CD14-positive monocyte (primary cell): ENCODE results near the gene CROCC. TPM values are rescaled to one million over a fixed set of nuclear protein-coding genes. Genes with fewer than 3 reads are reported as not detected.
"Not testable (repeated sequence)": the region's sequence is repeated elsewhere in the genome, so short reads cannot be mapped to it uniquely, and the experiment has no call there.

Experiments
- DNase-seq, 3 donors: peaks; one replicate each; pipeline ENCODE4 v3.0.0-alpha.2; 2011 to 2022
- H2AFZ ChIP-seq: 2 replicates; pipeline ENCODE4 v1.6.0; 2012; ENCODE audit warnings: mild to moderate bottlenecking, low read depth, low read length, inconsistent platforms; ENCODE audit not compliant: insufficient read depth, poor library complexity, severe bottlenecking
- H3K27ac ChIP-seq, 2 donors: 1 replicate in 1 of 2; 2 replicates in 1 of 2; pipeline ENCODE4 v1.5.1; 2012 to 2013; ENCODE audit warnings: low read length in 2 of 2, control low read depth in 1 of 2, inconsistent platforms in 1 of 2, low read depth in 1 of 2, mild to moderate bottlenecking in 1 of 2
- H3K27me3 ChIP-seq, 2 donors: one replicate each; pipeline versions ENCODE4 v1.6.0 to v1.6.1; 2011 to 2013; ENCODE audit warnings: low read length in 2 of 2; ENCODE audit not compliant: control insufficient read depth in 2 of 2, insufficient read depth in 2 of 2
- H3K36me3 ChIP-seq, 2 donors: replicated peaks in 1 of 2; 1 replicate in 1 of 2; 2 replicates in 1 of 2; pipeline versions ENCODE4 v1.5.1 to v1.6.1; 2012 to 2013; ENCODE audit warnings: low read length in 2 of 2, control low read depth in 1 of 2, inconsistent platforms in 1 of 2, mild to moderate bottlenecking in 1 of 2; ENCODE audit not compliant: insufficient read depth in 2 of 2, control insufficient read depth in 1 of 2
- H3K4me1 ChIP-seq, 2 donors: 1 replicate in 1 of 2; 2 replicates in 1 of 2; pipeline versions ENCODE4 v1.5.1 to v1.6.1; 2012 to 2013; ENCODE audit warnings: low read length in 2 of 2, control low read depth in 1 of 2, inconsistent platforms in 1 of 2, mild to moderate bottlenecking in 1 of 2, moderate library complexity in 1 of 2; ENCODE audit not compliant: insufficient read depth in 2 of 2, control insufficient read depth in 1 of 2
- H3K4me2 ChIP-seq: replicated peaks from 2 replicates; pipeline ENCODE3; 2012; ENCODE audit warnings: low read length, moderate library complexity, mild to moderate bottlenecking; ENCODE audit not compliant: poor library complexity, severe bottlenecking; ENCODE audit errors: extremely low read depth
- H3K4me3 ChIP-seq, 3 experiments: fragments of 200-600 bp in 1 of 3; sonication (generic) in 1 of 3; replicated peaks in 1 of 3; 1 replicate in 2 of 3; 2 replicates in 1 of 3; pipeline ENCODE4 v1.5.1; 2011 to 2013; ENCODE audit warnings: low read length in 3 of 3, mild to moderate bottlenecking in 3 of 3, control low read depth in 2 of 3, low read depth in 2 of 3, inconsistent platforms in 1 of 3, moderate library complexity in 1 of 3
- H3K79me2 ChIP-seq: 2 replicates; pipeline ENCODE4 v1.6.0; 2012; ENCODE audit warnings: mild to moderate bottlenecking, control low read depth, inconsistent platforms, low read length, moderate library complexity; ENCODE audit not compliant: insufficient read depth
- H3K9ac ChIP-seq: 2 replicates; pipeline ENCODE4 v1.6.0; 2017; ENCODE audit warnings: low read length, mild to moderate bottlenecking; ENCODE audit not compliant: insufficient read depth, poor library complexity, severe bottlenecking
- H3K9me3 ChIP-seq, 2 donors: replicated peaks in 1 of 2; 1 replicate in 1 of 2; 2 replicates in 1 of 2; pipeline versions ENCODE4 v1.5.1 to v1.6.1; 2012 to 2013; ENCODE audit warnings: low read length in 2 of 2, control low read depth in 1 of 2; ENCODE audit not compliant: control insufficient read depth in 1 of 2, insufficient read depth in 1 of 2
- H4K20me1 ChIP-seq: 2 replicates; pipeline ENCODE4 v1.6.0; 2012; ENCODE audit warnings: mild to moderate bottlenecking, low read length, control low read depth, moderate library complexity; ENCODE audit not compliant: insufficient read depth
- H3K27ac Mint-ChIP-seq, 7 donors: one replicate each; pipeline ENCODE4 v1.8.0; 2020; ENCODE audit warnings: mild to moderate bottlenecking in 7 of 7, mixed read lengths in 7 of 7, moderate library complexity in 6 of 7, inconsistent platforms in 2 of 7
- H3K27me3 Mint-ChIP-seq, 3 donors: one replicate each; pipeline ENCODE4 v1.8.0; 2021 to 2022; ENCODE audit warnings: low read depth in 3 of 3, mild to moderate bottlenecking in 3 of 3, mixed read lengths in 3 of 3, moderate library complexity in 3 of 3, inconsistent platforms in 1 of 3
- H3K36me3 Mint-ChIP-seq, 2 donors: one replicate each; pipeline ENCODE4 v1.8.0; 2020; ENCODE audit warnings: mixed read lengths in 2 of 2, inconsistent platforms in 1 of 2, mild to moderate bottlenecking in 1 of 2
- H3K4me1 Mint-ChIP-seq: one replicate; pipeline ENCODE4 v1.8.0; 2020; ENCODE audit warnings: mild to moderate bottlenecking, mixed read lengths
- H3K4me3 Mint-ChIP-seq, 2 donors: one replicate each; pipeline ENCODE4 v1.8.0; 2020; ENCODE audit warnings: mild to moderate bottlenecking in 2 of 2, mixed read lengths in 2 of 2, moderate library complexity in 1 of 2
- H3K9me3 Mint-ChIP-seq, 7 donors: one replicate each; pipeline ENCODE4 v1.8.0; 2020 to 2022; ENCODE audit warnings: mixed read lengths in 7 of 7, mild to moderate bottlenecking in 6 of 7, moderate library complexity in 6 of 7, inconsistent platforms in 2 of 7
- CTCF ChIP-seq: fragments of 200-600 bp; IDR thresholded peaks from one replicate; pipeline ENCODE4 v1.8.0; 2022; ENCODE audit warnings: antibody characterized with exemption, mild to moderate bottlenecking
- WGBS: methylation state at CpG from one replicate; pipeline ENCODE4 v1.1.5; 2013; ENCODE audit warnings: missing lambda C conversion rate; ENCODE audit not compliant: insufficient coverage; 5-methylcytosine and 5-hydroxymethylcytosine counted together
- intact Hi-C, 2 donors: fragments of 100-400 bp; cut with micrococcal nuclease; formaldehyde crosslinking; loops; one replicate each; pipeline versions ENCODE4 v1.15.0 to v1.15.1; 2023
- polyA plus RNA-seq, 3 donors: library from polyadenylated mRNA; depleted of rRNA in 1 of 3; unstranded in 2 of 3; stranded (reverse) in 1 of 3; fragments of 300-500 nt in 2 of 3; fragments of >200 nt in 1 of 3; fragmentation: Illumina TruSeq in 2 of 3; gene quantifications; 1 replicate in 2 of 3; 2 replicates in 1 of 3; pipeline ENCODE4 v1.2.3, GENCODE V29; 2012 to 2021

CROCC gene
- polyA plus RNA-seq, 3 donors, result 0.21 to 46.1 (median 0.69) TPM

- Mint-ChIP-seq H3K27ac (no peak overlapping the region), H3K9me3 (peaks cover 0 to 2% (median 0%) of the 10 kb centered on the region in 7 donors), H3K36me3 (no peaks in the 10 kb centered on the region), H3K4me3 (no peak overlapping the region), H3K4me1 (peaks cover 24% of the 10 kb centered on the region), H3K27me3 (peaks cover 15 to 22% (median 19%) of the 10 kb centered on the region in 3 donors)
- no peak overlapping the region for H3K9ac ChIP-seq
- H3K4me2 ChIP-seq, result no peak overlapping the region
- no peaks in the 10 kb centered on the region for H3K27me3 ChIP-seq
- peaks cover 13 to 24% of the 10 kb centered on the region in 2 donors for H3K4me1 ChIP-seq
- H2AFZ ChIP-seq, result no peak overlapping the region
- H3K4me3 ChIP-seq, result no peak overlapping the region
- DNase-seq, result no peak
- no peak overlapping the region for H3K27ac ChIP-seq
- no peaks in the 10 kb centered on the region for H3K36me3 ChIP-seq
- no peak for TF ChIP-seq CTCF
- H4K20me1 ChIP-seq, result no peaks in the 10 kb centered on the region
- intact Hi-C loops, result no loop called here
- H3K9me3 ChIP-seq, result no peaks in the 10 kb centered on the region
- 83% methylated on average over 1 of the region's 3 CpGs for WGBS
- no peaks in the 10 kb centered on the region for H3K79me2 ChIP-seq
These were observed 3.4 kb upstream of the CROCC start for GRCh38 chr1:16918371-16918770.

GRCh38 chr1:16918936-16919665 is 2.6 kb upstream of the CROCC start:
- H3K9ac ChIP-seq, H3K36me3 ChIP-seq, H2AFZ ChIP-seq, H3K9me3 Mint-ChIP-seq, H4K20me1 ChIP-seq, H3K4me2 ChIP-seq, intact Hi-C loops, H3K36me3 Mint-ChIP-seq, H3K27me3 ChIP-seq, H3K4me3 Mint-ChIP-seq, DNase-seq, H3K79me2 ChIP-seq, H3K9me3 ChIP-seq, H3K27ac ChIP-seq, H3K4me3 ChIP-seq: not testable (repeated sequence)
- peaks cover 15 to 25% (median 19%) of the 10 kb centered on the region in 3 donors for H3K27me3 Mint-ChIP-seq
- H3K4me1 ChIP-seq, result peaks cover 9 to 18% of the 10 kb centered on the region in 2 donors
- peaks cover 20% of the 10 kb centered on the region for H3K4me1 Mint-ChIP-seq
- WGBS, result 94% methylated on average over 15 of the region's 15 CpGs
- peak overlapping the region in 2 of 7 donors; percentile 4 to 39 for H3K27ac Mint-ChIP-seq
